Measurements from ENCODE around the gene ILKAP.
A peak's percentile ranks its signal among the peaks of the same experiment; 100 is the strongest.
"Not testable (repeated sequence)": the region's sequence is repeated elsewhere in the genome, so short reads cannot be mapped to it uniquely, and the experiment has no call there.

The ILKAP gene

DNA sequence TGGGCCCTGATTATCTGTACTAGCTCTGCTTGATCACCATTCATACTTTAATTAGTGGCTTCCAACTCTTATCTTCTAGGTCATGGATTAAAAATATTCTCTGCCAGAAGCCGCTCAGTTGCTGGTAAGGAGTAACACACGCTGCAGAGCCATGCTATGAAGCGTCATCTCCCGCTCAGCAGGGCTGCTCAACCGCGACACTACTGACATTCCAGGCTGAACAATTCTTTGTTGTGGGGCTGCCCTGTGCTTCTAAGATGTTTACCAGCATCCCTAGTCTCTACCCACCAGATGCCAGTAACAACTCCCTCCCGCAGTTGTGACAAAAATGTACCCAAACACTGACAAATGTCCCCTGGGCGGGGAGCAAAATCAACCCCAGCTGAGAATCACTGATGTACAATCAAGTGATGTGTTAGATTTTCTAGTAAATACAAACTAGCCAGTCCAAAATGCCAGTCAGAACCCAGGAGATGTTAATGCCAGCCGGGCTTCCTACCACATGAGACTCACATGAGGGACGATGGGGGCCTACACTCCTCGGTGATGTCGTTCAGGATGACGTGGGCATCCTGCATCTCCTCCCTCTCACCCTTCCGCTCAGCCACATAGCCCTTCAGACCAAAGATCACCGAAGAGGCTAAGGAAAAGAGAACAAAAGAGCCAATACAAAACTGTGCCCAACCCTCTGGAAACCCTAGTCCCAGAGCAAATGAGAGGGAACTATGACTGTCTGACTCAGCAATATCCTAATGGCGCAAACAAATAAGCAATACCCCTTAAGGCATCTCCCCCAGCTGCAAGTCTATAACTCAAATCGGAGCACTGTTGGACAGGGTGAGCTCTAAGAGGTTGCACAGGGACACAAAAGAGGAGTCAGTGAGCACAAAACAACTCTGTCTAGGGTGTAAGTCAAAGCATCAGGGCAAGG is 15.6 kb downstream of the ILKAP start:
- DNase-seq = no peak

DNA sequence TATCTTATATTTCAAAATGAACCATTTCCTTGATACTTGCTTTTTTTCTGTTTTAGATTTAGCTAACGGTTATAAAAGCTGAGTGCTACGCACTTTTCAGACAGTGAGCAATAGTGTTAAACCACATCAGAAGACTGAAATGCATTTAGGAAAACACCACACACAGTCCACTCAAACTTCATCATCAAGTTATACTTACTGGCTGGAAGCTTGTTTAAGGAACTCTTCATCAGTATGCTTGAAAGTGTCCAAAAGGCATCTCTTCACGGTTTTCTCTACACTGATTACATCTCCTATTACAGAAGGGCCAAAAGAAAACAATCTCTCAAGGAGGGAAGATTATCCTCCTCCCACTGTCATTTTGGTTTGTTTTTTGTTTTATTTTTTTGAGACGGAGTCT is 19.7 kb downstream of the ILKAP start:
- no peak for DNase-seq

GRCh38 chr2:238182362-238182761 is 21.1 kb downstream of the ILKAP start:
- no peak for DNase-seq

GRCh38 chr2:238180554-238180953 is 22.9 kb downstream of the ILKAP start:
- no peak for DNase-seq

GRCh38 chr2:238176613-238177012 is 26.9 kb downstream of the ILKAP start:
- no peak for DNase-seq

DNA sequence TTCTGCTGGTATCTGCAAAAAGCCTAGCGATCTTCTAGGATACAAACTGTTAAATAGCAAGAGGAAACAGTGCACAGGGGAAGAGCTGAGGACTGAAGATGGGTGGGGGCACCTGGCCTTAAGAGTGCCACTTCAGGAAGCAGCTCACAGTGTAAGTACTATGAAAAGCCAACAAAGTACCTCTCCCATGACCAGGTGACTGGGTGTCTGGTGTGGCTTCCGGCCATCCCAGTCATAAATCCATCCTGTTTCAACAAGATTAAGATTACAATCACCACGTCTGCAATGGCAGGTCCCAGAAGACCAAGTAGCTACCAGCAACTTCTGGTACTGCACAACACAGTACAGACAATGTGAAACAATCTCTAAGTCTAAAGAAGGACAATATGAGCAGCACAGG is 28.8 kb downstream of the ILKAP start:
- DNase-seq = peak; percentile 96

DNA sequence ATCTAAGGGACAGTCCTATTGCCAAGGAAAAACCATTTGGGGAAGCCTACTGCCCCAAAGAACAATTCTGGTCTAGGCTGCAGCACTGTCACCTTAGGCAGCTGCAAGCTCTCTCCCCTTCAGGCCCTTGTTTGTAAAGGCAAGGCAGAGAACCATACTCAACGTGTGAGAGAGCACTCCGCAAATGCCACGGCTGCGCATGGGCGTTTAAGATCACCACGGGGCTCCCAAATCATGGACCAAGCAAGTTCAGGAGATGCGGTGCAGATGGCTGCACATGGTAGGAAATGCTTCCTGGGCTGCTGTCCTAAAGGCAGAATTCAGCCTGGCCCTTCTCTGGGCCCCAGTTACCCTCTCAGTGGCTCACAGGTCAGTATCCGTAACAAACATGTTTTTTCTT is 29.2 kb downstream of the ILKAP start:
- no peak for DNase-seq

DNA sequence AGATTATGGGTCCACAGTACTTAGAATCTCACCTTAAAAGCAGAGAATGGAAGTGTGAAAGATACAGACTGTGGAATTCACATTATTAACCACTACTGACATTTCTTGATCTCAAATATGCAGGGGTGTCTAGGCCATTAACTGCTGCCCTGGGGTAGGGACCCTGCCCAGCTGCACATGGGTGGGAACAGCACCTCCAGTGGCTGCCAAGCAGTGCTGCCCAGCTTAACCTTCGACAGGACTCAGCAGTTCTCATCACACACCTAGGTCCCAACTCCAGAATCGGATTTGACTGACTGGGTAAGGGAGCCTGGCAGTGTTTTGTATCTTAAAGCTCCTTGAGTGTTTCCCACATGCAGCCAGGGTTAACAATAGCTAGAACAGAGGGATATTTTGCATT is 29.8 kb downstream of the ILKAP start:
- DNase-seq = peak; percentile 45

- no peak for DNase-seq
These were observed 31.1 kb downstream of the ILKAP start for GRCh38 chr2:238172439-238172838.

DNA sequence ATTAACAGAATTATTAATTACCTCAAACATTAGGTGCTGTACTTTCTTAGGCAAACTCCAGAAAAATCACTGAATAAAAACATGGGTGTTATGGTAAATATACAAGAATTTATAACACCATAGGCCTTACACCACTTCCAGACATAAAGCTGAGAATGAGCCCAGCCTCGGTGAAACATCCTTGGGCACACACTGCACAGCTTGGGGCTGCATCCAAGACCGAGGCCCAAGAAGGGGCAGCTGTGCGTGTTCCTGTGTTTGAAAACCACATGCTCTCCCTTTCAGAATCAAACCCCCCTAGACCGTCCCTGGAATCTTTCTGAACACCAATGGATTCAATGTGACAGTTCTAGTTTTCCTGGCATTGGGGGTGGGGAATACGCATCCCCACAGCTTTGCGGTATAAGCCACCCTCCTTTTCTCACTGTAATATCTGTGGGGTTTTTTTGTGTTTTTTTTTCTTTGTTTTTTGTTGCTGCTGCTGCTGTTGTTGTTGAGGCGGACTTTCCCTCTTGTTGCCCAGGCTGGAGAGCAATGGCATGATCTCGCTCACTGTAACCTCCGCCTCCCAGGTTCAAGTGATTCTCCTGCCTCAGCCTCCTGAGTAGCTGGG is 31.8 kb downstream of the ILKAP start:
- no peak for DNase-seq

GRCh38 chr2:238171072-238171431 is 32.4 kb downstream of the ILKAP start:
- not testable (repeated sequence) for DNase-seq

- DNase-seq = no peak
These were observed 33.0 kb downstream of the ILKAP start for GRCh38 chr2:238170386-238171071.

DNA sequence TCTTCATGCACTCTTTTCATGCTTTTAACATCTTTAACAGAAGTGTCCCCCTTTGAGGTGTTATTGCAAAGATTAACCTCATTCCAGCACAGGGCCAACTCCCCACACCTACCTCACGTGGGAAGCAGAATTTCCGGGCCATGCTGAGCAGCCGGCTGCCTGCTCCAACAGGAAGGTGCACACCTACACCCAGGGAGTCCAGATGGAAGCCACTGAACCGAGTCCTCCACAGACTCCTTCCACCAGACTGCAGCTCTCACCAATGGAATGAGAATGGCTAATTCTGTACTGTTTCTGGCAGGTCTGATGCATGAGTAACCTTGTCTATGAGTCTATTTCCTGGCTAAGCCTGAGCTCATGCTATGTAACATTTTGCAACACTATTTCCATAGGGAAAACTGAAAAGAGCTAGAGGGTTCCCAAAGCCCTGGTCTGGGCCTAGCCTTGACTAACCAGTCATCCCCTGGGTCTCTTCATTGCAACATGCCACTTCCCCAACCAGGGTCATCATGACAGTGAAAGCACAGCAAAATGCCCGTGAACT is 33.7 kb downstream of the ILKAP start:
- DNase-seq = peak; percentile 64

DNA sequence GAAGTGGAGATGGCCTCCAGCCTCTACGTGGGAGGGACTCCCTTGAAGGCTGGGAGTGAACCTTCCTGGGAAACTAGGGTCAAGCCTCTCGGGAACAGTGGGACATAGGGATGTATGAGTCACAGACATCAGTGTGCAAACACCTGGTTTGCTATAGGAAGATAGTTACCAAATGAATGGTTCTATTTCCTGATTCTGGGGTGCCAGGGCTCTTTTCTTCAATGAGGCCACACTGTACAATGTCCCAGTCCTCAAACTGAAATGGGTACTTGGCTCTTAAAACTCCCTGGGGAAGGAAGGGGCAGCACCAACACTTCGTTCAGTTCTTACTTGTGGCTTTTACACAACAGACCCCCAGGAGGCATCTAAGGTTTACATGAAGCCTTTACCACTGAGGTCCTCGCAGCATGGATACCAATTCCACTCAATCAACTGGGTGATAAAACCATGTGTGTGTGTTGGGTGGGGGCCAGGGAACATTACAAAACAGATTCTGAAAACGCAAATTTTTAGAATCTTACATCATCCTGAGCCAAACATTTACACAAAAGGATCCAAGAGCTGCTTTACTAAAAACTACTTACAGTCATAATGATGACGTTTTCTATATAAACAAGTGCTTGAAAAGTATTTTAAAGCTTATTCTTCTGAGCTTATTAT is 34.3 kb downstream of the ILKAP start:
- peak; percentile 66 for DNase-seq

DNA sequence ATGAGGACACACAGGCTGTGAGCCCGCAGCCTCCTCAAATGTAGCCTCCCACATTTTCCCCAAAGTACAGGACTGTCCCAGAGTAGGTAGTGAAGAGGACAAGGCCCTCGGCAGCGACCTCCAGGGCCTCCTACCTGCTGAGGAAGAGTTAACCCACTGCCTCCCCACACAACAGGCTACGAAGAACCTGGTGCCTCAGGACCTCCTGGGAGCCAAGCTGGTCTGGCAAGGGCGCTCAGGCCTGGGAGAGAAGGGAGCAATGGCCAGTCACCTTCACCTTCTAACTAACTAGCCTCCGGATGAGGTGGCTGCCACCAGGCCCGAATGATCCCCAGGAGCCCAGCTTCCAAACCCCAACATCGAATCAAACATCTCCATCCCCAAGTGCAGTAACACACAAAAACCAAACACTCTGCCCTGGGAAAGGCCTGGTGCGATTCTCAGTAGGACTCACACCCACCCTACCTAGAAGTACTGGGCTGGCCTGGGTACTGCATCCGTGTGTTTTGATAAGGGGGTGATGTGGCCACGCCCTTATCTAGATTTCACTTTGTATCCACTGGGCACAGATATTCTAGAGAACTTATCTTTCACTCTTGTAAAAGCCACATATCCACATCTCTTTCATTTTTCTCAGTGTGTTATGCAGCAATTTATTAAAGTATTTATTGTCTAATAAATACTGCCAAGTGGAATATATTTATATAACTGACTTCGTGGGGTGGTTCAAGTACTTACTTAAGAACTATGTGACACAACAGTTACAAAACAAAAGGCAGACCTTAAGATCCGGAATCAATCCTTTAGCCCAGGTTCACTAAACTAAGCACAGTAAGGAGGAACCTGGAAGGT is 35.1 kb downstream of the ILKAP start:
- DNase-seq = no peak

DNA sequence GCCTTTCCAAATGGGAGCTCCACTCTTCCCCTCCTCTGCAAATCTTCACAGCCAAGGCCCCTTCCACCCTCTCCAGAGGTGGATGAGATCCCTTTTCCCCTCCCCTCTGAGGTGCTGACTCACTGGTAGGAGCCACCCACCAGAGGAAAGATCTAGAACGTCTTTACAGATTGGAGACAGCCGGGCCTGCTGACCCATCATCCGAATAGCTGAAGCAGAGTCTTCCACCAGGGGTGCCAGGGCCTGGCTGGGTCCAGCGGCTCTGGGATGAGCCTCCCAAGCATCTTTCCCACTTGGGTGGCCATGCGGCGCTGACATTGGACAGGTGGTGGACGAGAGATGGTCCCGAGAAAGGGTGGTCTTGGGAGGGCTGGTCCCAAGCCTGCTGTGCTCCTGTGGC is 35.7 kb downstream of the ILKAP start:
- no peak for DNase-seq

- no peak for DNase-seq
These were observed 36.2 kb downstream of the ILKAP start for GRCh38 chr2:238167344-238167715.

DNA sequence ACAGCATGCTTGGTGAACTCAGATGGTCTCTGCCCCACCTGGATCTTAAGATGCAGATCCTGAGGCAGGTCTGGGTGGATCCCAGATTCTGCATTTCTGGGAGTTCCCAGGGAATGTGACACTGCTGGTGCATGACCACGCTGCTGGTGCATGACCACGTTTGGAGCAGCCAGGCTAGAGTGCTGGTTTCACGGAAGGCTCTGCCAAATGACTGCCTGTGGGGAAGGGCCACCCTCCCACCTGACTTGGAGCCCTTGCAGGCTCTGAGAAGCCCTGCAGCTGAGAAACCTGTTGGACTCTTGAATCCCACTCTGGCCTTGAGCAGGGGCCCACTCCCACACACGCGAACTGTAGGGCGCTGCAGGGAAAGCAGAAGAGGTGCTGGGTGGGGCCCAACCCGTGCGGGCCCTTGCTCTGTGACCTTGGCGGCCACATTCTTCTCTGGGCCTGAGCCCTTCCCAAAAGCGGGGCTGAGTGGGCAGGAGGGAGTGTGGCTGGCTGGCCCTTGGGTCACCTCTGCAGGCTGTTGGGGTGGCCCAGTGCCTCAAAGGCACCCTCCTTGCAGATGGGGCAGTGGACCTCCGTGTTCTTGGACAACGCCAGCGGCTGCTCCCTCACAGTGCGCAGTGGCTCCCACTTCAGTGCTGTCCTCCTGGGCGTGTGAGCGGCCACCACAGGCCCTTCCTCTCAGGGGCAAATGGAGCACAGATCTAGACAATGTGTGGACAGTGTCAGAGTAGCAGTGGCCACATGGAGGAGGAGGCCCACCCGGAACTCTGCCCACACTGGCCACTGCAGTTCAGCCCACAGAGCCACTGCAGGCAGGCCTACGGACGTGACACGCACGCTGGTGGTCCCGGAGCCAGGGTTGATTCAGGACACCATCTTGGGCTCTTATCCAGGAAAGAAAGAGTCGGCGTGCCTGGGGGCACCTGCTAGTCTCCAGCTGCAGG is 36.8 kb downstream of the ILKAP start:
- no peak for DNase-seq

DNA sequence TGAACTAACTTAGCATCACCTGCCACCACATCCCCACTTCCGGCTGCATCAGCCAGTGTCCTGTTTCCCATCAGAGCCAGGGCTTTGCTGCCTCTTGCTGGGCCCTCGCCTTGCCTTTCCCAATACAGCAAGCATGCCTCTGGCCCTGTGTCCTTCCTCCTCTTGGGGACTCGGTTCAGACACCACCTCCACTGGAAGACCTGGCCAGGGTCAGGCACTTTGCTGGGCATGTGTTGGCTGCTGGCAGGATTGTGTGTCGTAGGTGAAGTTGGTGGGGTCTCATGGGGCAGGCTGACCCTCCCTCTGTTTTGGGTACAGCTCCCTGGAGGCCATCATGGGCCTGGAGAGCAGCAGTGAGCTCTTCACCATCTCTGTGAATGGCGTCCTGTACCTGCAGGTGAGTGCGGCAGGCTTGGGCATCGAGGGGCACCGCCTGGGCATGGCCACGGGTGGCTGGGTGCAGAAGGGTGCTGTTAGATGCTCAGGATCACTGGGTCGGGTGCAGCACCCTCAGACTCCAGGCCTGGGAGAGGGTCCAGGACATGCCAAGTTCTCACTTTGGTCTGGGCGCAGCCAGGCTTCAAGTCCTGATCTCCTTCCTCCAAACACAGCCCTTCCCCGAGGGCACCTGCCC is 38.1 kb downstream of the ILKAP start:
- DNase-seq = no peak

DNA sequence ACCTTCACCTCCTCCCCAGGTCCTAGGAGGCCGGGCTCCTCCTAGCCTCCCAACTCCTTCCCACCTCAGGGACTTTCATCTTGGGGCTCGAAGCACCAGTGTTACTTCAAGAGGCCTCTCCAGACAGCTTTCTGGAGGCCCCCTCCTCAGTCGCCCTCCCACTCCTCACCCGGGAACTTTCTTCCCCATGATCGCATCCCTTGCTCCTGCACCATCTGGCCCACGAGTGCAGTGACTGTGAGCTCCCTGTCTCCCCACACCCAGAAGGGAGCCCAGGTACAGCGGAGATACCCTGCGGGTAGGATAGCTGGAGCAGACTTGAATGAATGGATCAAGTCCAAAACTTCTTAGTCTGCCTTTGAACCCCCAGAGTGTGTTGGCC is 38.6 kb downstream of the ILKAP start:
- no peak for DNase-seq

Data from DMS53 (cell line).